Gastrocnemius medialis (tissue), 4 donors: ENCODE measurements around the gene PPP1R37. TPM values are rescaled to one million over a fixed set of nuclear protein-coding genes. Genes with fewer than 3 reads are reported as not detected.

Experiments used
- ATAC-seq, 2 donors: fragments of 150-250 bp; one replicate each; pipeline ENCODE4 v1.9.1; 2016
- DNase-seq, 2 donors: peaks; one replicate each; pipeline ENCODE4 v3.0.0-alpha.2; 2019
- H3K27ac ChIP-seq, 4 donors: fragments of 200-600 bp; sonication (generic); 1 replicate in 1 of 4; 2 replicates in 3 of 4; pipeline ENCODE4 v1.5.1; 2016 to 2018; ENCODE audit warnings: mild to moderate bottlenecking in 2 of 4, moderate library complexity in 1 of 4
- H3K27me3 ChIP-seq, 3 donors: fragments of 200-600 bp; sonication (generic) in 2 of 3; 1 replicate in 1 of 3; 2 replicates in 2 of 3; pipeline versions ENCODE4 v1.5.1 to v1.6.0; 2016 to 2019; ENCODE audit warnings: mild to moderate bottlenecking in 1 of 3, moderate library complexity in 1 of 3
- H3K36me3 ChIP-seq, 2 donors: fragments of 200-600 bp; sonication (generic) in 1 of 2; one replicate each; pipeline ENCODE4 v1.5.1; 2017 to 2018
- H3K4me1 ChIP-seq, 2 donors: fragments of 200-600 bp; sonication (generic) in 1 of 2; one replicate each; pipeline ENCODE4 v1.5.1; 2016 to 2017; ENCODE audit warnings: mild to moderate bottlenecking in 2 of 2
- H3K4me3 ChIP-seq, 4 donors: fragments of 200-600 bp; sonication (generic) in 3 of 4; 1 replicate in 1 of 4; 2 replicates in 3 of 4; pipeline ENCODE4 v1.5.1; 2016 to 2019; ENCODE audit warnings: mild to moderate bottlenecking in 2 of 4
- H3K9me3 ChIP-seq, 3 donors: fragments of 200-600 bp; sonication (generic) in 2 of 3; 1 replicate in 1 of 3; 2 replicates in 2 of 3; pipeline ENCODE4 v1.5.1; 2016 to 2019
- CTCF ChIP-seq, 5 experiments: fragments of 450-650 bp in 3 of 5; fragments of 200-600 bp in 2 of 5; sonication (generic) in 2 of 5; IDR thresholded peaks in 4 of 5; conservative IDR thresholded peaks in 1 of 5; 1 replicate in 4 of 5; 2 replicates in 1 of 5; pipeline ENCODE4 v1.5.1; 2016 to 2019; ENCODE audit warnings: antibody characterized with exemption in 5 of 5, mild to moderate bottlenecking in 3 of 5, moderate library complexity in 3 of 5
- POLR2A ChIP-seq, 2 donors: fragments of 450-650 bp; IDR thresholded peaks; one replicate each; pipeline ENCODE4 v1.6.1; 2017; ENCODE audit warnings: antibody characterized with exemption in 2 of 2, mild to moderate bottlenecking in 2 of 2, moderate library complexity in 2 of 2
- in situ Hi-C, 4 donors: fragments of 200-750 bp; cut with MboI; loops; one replicate each; pipeline versions ENCODE4 v1.15.0 to v1.8.0; 2017; ENCODE audit warnings: low sequenced_read_pairs in 4 of 4
- intact Hi-C: fragments of 100-400 bp; cut with DNase I; formaldehyde crosslinking; loops from one replicate; pipeline ENCODE4 v1.15.1; 2023; ENCODE audit warnings: low total_unique reads
- total RNA-seq, 4 donors: library from RNA; depleted of rRNA; stranded (reverse); fragments of >200 nt; gene quantifications; one replicate each; pipeline versions ENCODE4 v1.1.0 to v1.2.3, GENCODE V29; 2016

Gene PPP1R37
- total RNA-seq, 4 donors from 2014 or later = 30.5 to 51.1 (median 39.7) TPM

- in situ Hi-C loops = no loop called here
- H3K4me1 ChIP-seq = peaks cover 20 to 29% of the 10 kb centered on the region in 2 donors
- no peak for TF ChIP-seq POLR2A (IDR thresholded peaks at IDR 0.05)
- TF ChIP-seq CTCF (IDR thresholded peaks at IDR 0.05 in 4 of 5, conservative IDR thresholded peaks at IDR 0.05 in 1 of 5) = no peak
- no peaks in the 10 kb centered on the region for H3K27me3 ChIP-seq
- intact Hi-C loops = no loop called here
- H3K4me3 ChIP-seq = no peak overlapping the region
- no peaks in the 10 kb centered on the region for H3K36me3 ChIP-seq
- DNase-seq = no peak
- H3K27ac ChIP-seq = no peak overlapping the region
- ATAC-seq = no peak
- no peaks in the 10 kb centered on the region for H3K9me3 ChIP-seq
Observed at GRCh38 chr19:45121827-45122345, 28.9 kb downstream of the PPP1R37 start.

DNA sequence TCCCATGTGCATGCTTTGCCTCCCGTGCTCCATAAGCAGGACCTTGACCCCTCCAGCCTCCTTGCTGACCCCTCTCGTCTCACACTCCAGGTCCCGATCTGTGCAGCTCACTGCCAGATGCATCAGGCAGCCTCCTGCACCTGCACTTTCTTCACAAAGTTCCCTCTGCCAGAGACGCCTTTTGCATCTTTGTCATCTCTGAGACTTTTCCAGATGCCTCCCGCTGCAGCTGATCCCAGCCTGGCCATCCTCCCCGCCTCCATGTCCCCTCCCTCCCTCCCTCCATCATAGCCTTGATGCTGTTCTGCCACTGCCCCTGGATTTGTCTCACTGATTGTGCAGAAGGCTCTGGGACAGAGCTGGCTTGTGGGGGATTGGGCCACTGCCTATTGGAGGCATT is 29.9 kb downstream of the PPP1R37 start:
- DNase-seq = no peak
- no peaks in the 10 kb centered on the region for H3K9me3 ChIP-seq
- no peaks in the 10 kb centered on the region for H3K36me3 ChIP-seq
- in situ Hi-C loops = no loop called here
- peaks cover 17 to 19% of the 10 kb centered on the region in 2 donors for H3K4me1 ChIP-seq
- TF ChIP-seq CTCF (IDR thresholded peaks at IDR 0.05 in 4 of 5, conservative IDR thresholded peaks at IDR 0.05 in 1 of 5) (no peak), POLR2A (IDR thresholded peaks at IDR 0.05) (no peak)
- no peak overlapping the region for H3K4me3 ChIP-seq
- ATAC-seq = no peak
- H3K27ac ChIP-seq = no peak overlapping the region
- intact Hi-C loops = no loop called here
- no peaks in the 10 kb centered on the region for H3K27me3 ChIP-seq

GRCh38 chr19:45123440-45123850 is 30.5 kb downstream of the PPP1R37 start:
- DNase-seq (no peak), ATAC-seq (no peak)
- H3K27me3 ChIP-seq = no peaks in the 10 kb centered on the region
- TF ChIP-seq POLR2A (IDR thresholded peaks at IDR 0.05) (no peak), CTCF (IDR thresholded peaks at IDR 0.05 in 4 of 5, conservative IDR thresholded peaks at IDR 0.05 in 1 of 5) (no peak)
- no peak overlapping the region for H3K27ac ChIP-seq
- H3K9me3 ChIP-seq = no peaks in the 10 kb centered on the region
- H3K4me3 ChIP-seq = no peak overlapping the region
- intact Hi-C loops (no loop called here), in situ Hi-C loops (no loop called here)
- no peaks in the 10 kb centered on the region for H3K36me3 ChIP-seq
- H3K4me1 ChIP-seq = peaks cover 12 to 13% of the 10 kb centered on the region in 2 donors

- Histone ChIP-seq H3K9me3 (no peaks in the 10 kb centered on the region), H3K27me3 (no peaks in the 10 kb centered on the region), H3K36me3 (no peaks in the 10 kb centered on the region), H3K27ac (no peak overlapping the region), H3K4me1 (peaks cover 6 to 7% of the 10 kb centered on the region in 2 donors), H3K4me3 (no peak overlapping the region)
- no peak for ATAC-seq
- in situ Hi-C loops = no loop called here
- DNase-seq = no peak
- no peak for TF ChIP-seq POLR2A (IDR thresholded peaks at IDR 0.05)
- no peak for TF ChIP-seq CTCF (IDR thresholded peaks at IDR 0.05 in 4 of 5, conservative IDR thresholded peaks at IDR 0.05 in 1 of 5)
- intact Hi-C loops = no loop called here
Observed at GRCh38 chr19:45124021-45124420, 31.0 kb downstream of the PPP1R37 start.

GRCh38 chr19:45125360-45125759 is 32.4 kb downstream of the PPP1R37 start:
- ATAC-seq = no peak
- intact Hi-C loops = no loop called here
- no peak for TF ChIP-seq POLR2A (IDR thresholded peaks at IDR 0.05)
- TF ChIP-seq CTCF (IDR thresholded peaks at IDR 0.05 in 4 of 5, conservative IDR thresholded peaks at IDR 0.05 in 1 of 5) = no peak
- H3K4me1 ChIP-seq = peaks cover 0 to 4% of the 10 kb centered on the region in 2 donors
- in situ Hi-C loops = no loop called here
- no peaks in the 10 kb centered on the region for H3K27me3 ChIP-seq
- H3K36me3 ChIP-seq = no peaks in the 10 kb centered on the region
- no peak overlapping the region for H3K27ac ChIP-seq
- no peak for DNase-seq
- H3K9me3 ChIP-seq = no peaks in the 10 kb centered on the region
- no peak overlapping the region for H3K4me3 ChIP-seq
